GM19455 (cell line): ENCODE results near the gene MED25.
A peak's percentile ranks its signal among the peaks of the same experiment; 100 is the strongest.
"Not testable (repeated sequence)": the region's sequence is repeated elsewhere in the genome, so short reads cannot be mapped to it uniquely, and the experiment has no call there.

Source experiments
- ATAC-seq: cut with Tn5 transposase; IDR thresholded peaks from one replicate; pipeline ENCODE4 v1.9.1; 2021; ENCODE audit not compliant: unreplicated experiment

The MED25 gene

GRCh38 chr19:49812997-49813861, 4.9 kb upstream of the MED25 start, which contains the start of gene FUZ:
Gene FUZ, minus strand, starts transcription at chr19:49813292. Its CDS starts 186 bp downstream, at chr19:49813106.
- peak; percentile 35 for ATAC-seq

GRCh38 chr19:49814010-49814409, 4.1 kb upstream of the MED25 start:
- ATAC-seq = no peak

GRCh38 chr19:49816590-49816989, 1.5 kb upstream of the MED25 start:
- ATAC-seq = no peak

GRCh38 chr19:49818649-49819370, 721 bp downstream of the MED25 start:
- no peak for ATAC-seq

GRCh38 chr19:49819452-49820115, 1.5 kb downstream of the MED25 start:
- ATAC-seq = not testable (repeated sequence)

GRCh38 chr19:49820125-49820524, 2.0 kb downstream of the MED25 start:
- no peak for ATAC-seq

GRCh38 chr19:49823472-49823871, 5.4 kb downstream of the MED25 start:
- no peak for ATAC-seq

- no peak for ATAC-seq
These were observed 6.6 kb downstream of the MED25 start for GRCh38 chr19:49824662-49825061.

- no peak for ATAC-seq
These were observed 8.9 kb downstream of the MED25 start for GRCh38 chr19:49827034-49827433.

GRCh38 chr19:49829200-49829599, 11.1 kb downstream of the MED25 start:
- no peak for ATAC-seq

GRCh38 chr19:49829721-49830120, 11.6 kb downstream of the MED25 start:
- no peak for ATAC-seq

- no peak for ATAC-seq
These were observed 12.7 kb downstream of the MED25 start for GRCh38 chr19:49830766-49831165.

GRCh38 chr19:49831592-49831991, 13.5 kb downstream of the MED25 start:
- ATAC-seq = no peak

GRCh38 chr19:49832556-49832955, 14.5 kb downstream of the MED25 start:
- ATAC-seq = no peak

- no peak for ATAC-seq
These were observed 15.5 kb downstream of the MED25 start for GRCh38 chr19:49833599-49833998.

GRCh38 chr19:49835562-49835961, 17.5 kb downstream of the MED25 start:
- ATAC-seq = no peak

GRCh38 chr19:49836176-49837008, 18.3 kb downstream of the MED25 start:
- no peak for ATAC-seq

GRCh38 chr19:49837009-49837310, 18.9 kb downstream of the MED25 start:
- ATAC-seq = no peak

- ATAC-seq = no peak
These were observed 19.3 kb downstream of the MED25 start for GRCh38 chr19:49837425-49837824.

- no peak for ATAC-seq
These were observed 20.9 kb downstream of the MED25 start for GRCh38 chr19:49838885-49839588.
